Body of pancreas (tissue), 4 donors: ENCODE measurements around the gene S1PR3. TPM values are rescaled to one million over a fixed set of nuclear protein-coding genes. Genes with fewer than 3 reads are reported as not detected.
A peak's percentile ranks its signal among the peaks of the same experiment; 100 is the strongest.

Experiments used
- ATAC-seq: fragments of 150-250 bp; one replicate; pipeline ENCODE4 v1.9.1; 2016
- DNase-seq, 4 donors: peaks; one replicate each; pipeline ENCODE4 v3.0.0-alpha.2; 2019
- H3K27ac ChIP-seq, 4 donors: fragments of 200-600 bp; sonication (generic); 1 replicate in 3 of 4; 2 replicates in 1 of 4; pipeline versions ENCODE4 v1.5.1 to v1.6.1; 2016 to 2019; ENCODE audit warnings: mild to moderate bottlenecking in 1 of 4, mixed read lengths in 1 of 4, moderate library complexity in 1 of 4
- H3K27me3 ChIP-seq, 2 donors: fragments of 200-600 bp; sonication (generic); one replicate each; pipeline ENCODE4 v1.6.0; 2016; ENCODE audit warnings: mild to moderate bottlenecking in 1 of 2
- H3K36me3 ChIP-seq, 2 donors: fragments of 200-600 bp; sonication (generic); replicated peaks in 1 of 2; 2 replicates each; pipeline ENCODE4 v1.5.1; 2016; ENCODE audit warnings: low read depth in 2 of 2; ENCODE audit not compliant: insufficient read depth in 1 of 2
- H3K4me1 ChIP-seq: fragments of 200-600 bp; sonication (generic); one replicate; pipeline ENCODE4 v1.6.0; 2016
- H3K4me3 ChIP-seq, 2 donors: fragments of 200-600 bp; sonication (generic); 1 replicate in 1 of 2; 2 replicates in 1 of 2; pipeline ENCODE4 v1.5.1; 2016 to 2019
- H3K9me3 ChIP-seq, 3 donors: fragments of 200-600 bp; sonication (generic); 1 replicate in 2 of 3; 2 replicates in 1 of 3; pipeline ENCODE4 v1.5.1; 2016
- CTCF ChIP-seq, 7 experiments: fragments of 450-650 bp in 4 of 7; fragments of 200-600 bp in 3 of 7; sonication (generic) in 3 of 7; IDR thresholded peaks; one replicate each; pipeline ENCODE4 v1.5.1; 2016 to 2019; ENCODE audit warnings: antibody characterized with exemption in 7 of 7
- POLR2A ChIP-seq, 3 donors: fragments of 450-650 bp; IDR thresholded peaks; one replicate each; pipeline ENCODE4 v1.6.1; 2016; ENCODE audit warnings: antibody characterized with exemption in 3 of 3, mild to moderate bottlenecking in 2 of 3
- WGBS, 2 donors: methylation state at CpG; one replicate each; pipeline ENCODE4 v1.1.5; 2017; 5-methylcytosine and 5-hydroxymethylcytosine counted together
- intact Hi-C: fragments of 100-400 bp; cut with DNase I; formaldehyde crosslinking; loops from one replicate; pipeline ENCODE4 v1.15.1; 2023
- total RNA-seq, 2 donors: library from RNA; depleted of rRNA; stranded (reverse); fragments of >200 nt; gene quantifications; one replicate each; pipeline ENCODE4 v1.1.0, GENCODE V29; 2016

The S1PR3 gene
- total RNA-seq, 2 donors from 2014 or later = 2.3 to 6.6 TPM

DNA sequence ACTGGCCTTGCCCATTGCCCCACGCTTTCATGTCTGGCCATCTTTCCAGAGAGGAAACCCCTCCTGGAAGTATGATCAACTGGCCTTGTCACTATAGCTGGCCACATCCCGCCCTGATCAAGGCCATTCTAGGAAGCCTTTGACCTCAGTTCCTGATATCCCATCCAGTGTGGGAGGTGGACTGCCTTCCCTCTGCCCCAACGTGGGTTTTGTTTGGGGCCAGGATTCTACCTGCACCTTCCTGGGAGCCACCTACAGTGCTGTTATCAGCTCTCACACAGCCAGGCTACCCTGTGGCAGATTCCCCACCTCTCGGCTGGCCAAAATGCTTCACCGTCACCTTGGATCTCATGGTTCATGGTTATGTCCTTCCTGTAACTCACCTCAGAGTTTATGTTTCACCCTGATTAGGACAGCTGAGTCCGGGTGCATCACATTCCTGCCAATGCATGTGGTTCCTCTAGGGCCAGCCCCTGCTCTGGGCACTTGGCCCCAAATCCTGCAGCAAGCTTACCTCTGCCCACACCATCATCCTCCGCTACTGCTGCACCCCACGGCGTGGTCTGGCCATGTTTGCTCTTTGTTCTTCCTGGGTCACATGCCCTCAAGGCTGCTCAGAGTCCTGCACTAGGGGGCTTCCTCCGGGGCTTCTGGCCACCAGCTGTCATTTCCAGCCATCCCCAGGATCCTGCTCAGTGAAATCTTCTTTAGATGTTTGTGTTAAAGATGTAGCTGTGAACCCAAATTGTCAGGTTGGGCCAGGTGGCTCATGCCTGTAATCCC lies 24.2 kb upstream of the S1PR3 start:
- H3K27me3 ChIP-seq = no peaks in the 10 kb centered on the region
- H3K4me3 ChIP-seq = no peak overlapping the region
- DNase-seq = no peak
- H3K4me1 ChIP-seq = peaks cover 24% of the 10 kb centered on the region
- no peak overlapping the region for H3K27ac ChIP-seq
- intact Hi-C loops = no loop called here
- TF ChIP-seq CTCF (IDR thresholded peaks at IDR 0.05) = no peak
- TF ChIP-seq POLR2A (IDR thresholded peaks at IDR 0.05) = no peak
- no peaks in the 10 kb centered on the region for H3K36me3 ChIP-seq
- 78 to 82% methylated on average over 10 of the region's 10 CpGs for WGBS, 2 donors
- no peak for ATAC-seq
- no peaks in the 10 kb centered on the region for H3K9me3 ChIP-seq

DNA sequence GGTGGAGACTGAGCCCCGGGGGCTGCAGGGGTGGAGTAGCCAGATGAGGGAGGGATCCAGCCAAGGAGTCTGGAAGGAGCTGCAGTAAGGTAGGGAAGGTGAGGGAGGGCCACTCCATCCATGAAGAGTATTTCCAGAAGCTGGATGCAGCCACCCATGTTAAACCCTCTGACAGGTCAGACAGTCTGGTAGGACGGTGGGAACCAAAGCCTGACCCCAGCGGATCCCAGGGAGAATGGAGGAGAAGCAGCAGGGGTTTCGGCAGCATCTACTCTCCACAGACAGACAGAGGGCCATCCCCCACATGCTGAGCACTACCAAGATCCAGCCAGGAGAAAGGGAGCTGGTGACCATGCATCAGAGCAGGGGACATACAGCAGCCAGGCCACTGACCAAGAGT lies 22.5 kb upstream of the S1PR3 start:
- no peaks in the 10 kb centered on the region for H3K36me3 ChIP-seq
- DNase-seq = no peak
- no peak overlapping the region for H3K27ac ChIP-seq
- H3K4me3 ChIP-seq = no peak overlapping the region
- TF ChIP-seq CTCF (IDR thresholded peaks at IDR 0.05) (no peak), POLR2A (IDR thresholded peaks at IDR 0.05) (no peak)
- WGBS, 2 donors = 80 to 94% methylated on average over 1 to 4 of the region's 4 CpGs
- H3K27me3 ChIP-seq = no peaks in the 10 kb centered on the region
- ATAC-seq = no peak
- H3K4me1 ChIP-seq = peaks cover 24% of the 10 kb centered on the region
- intact Hi-C loops = no loop called here
- no peaks in the 10 kb centered on the region for H3K9me3 ChIP-seq

DNA sequence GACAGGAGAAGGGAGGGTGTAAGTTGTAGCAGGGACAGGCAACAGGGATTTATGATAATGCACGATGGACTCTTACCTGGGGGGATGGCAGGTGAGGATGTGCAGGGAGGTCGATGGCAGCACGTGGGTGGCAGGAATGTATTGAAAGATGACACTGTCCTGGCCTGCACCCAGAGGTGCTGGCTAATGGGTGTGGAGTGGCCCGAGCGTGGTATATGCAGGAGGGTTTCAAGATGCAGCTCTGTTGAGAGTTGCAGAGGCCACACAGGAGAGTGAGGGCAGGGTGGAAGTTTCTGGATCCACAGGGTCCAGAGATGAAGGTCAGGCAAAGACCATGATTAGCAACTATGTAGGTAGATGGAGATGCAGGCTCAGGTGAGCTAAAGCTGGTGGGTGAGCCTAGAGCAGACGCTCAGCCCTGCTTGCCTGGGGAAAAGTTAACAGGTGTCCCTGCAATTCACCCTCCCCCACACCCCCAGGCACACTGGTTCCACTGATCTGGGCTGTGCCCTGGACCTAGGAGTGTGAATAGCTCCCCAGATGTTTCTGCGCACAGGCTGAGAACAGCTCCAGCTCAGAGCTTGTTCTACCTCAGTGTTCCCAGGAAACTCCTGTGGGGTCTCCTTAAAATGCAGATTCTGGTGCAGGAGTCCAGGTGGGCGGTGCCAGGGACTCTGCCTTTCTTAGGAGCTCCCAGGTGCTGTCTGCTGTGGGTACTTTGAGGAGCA lies 21.5 kb upstream of the S1PR3 start:
- Histone ChIP-seq H3K36me3 (no peaks in the 10 kb centered on the region), H3K9me3 (no peaks in the 10 kb centered on the region), H3K27ac (no peak overlapping the region), H3K4me1 (peaks cover 24% of the 10 kb centered on the region), H3K4me3 (no peak overlapping the region), H3K27me3 (no peaks in the 10 kb centered on the region)
- WGBS, 2 donors = 38 to 44% methylated on average over 7 to 8 of the region's 8 CpGs
- intact Hi-C loops = no loop called here
- TF ChIP-seq CTCF (IDR thresholded peaks at IDR 0.05) (no peak), POLR2A (IDR thresholded peaks at IDR 0.05) (no peak)
- DNase-seq (peak in 1 of 4 donors; percentile 59), ATAC-seq (peak; percentile 42)

- Histone ChIP-seq H3K27me3 (no peaks in the 10 kb centered on the region), H3K4me1 (peaks cover 24% of the 10 kb centered on the region), H3K9me3 (no peaks in the 10 kb centered on the region), H3K36me3 (no peaks in the 10 kb centered on the region), H3K4me3 (no peak overlapping the region), H3K27ac (no peak overlapping the region)
- WGBS, 2 donors = 86 to 94% methylated on average over 22 to 23 of the region's 23 CpGs
- no peak for TF ChIP-seq POLR2A (IDR thresholded peaks at IDR 0.05)
- TF ChIP-seq CTCF (IDR thresholded peaks at IDR 0.05) = no peak
- DNase-seq = no peak
- no peak for ATAC-seq
- intact Hi-C loops = no loop called here
These were observed 19.9 kb upstream of the S1PR3 start for GRCh38 chr9:88971131-88971960.
